GM12873 (cell line): ENCODE results near the gene MEGF6.

ENCODE experiments used
- TF ChIP-seq, protein P1 (sequence below): IDR thresholded peaks from 2 replicates; pipeline ENCODE4 v1.5.1; 2012; ENCODE audit warnings: low read depth, mild to moderate bottlenecking, moderate library complexity, low read length, control low read depth; ENCODE audit not compliant: insufficient read depth; ENCODE audit errors: missing control alignments

The MEGF6 gene

DNA sequence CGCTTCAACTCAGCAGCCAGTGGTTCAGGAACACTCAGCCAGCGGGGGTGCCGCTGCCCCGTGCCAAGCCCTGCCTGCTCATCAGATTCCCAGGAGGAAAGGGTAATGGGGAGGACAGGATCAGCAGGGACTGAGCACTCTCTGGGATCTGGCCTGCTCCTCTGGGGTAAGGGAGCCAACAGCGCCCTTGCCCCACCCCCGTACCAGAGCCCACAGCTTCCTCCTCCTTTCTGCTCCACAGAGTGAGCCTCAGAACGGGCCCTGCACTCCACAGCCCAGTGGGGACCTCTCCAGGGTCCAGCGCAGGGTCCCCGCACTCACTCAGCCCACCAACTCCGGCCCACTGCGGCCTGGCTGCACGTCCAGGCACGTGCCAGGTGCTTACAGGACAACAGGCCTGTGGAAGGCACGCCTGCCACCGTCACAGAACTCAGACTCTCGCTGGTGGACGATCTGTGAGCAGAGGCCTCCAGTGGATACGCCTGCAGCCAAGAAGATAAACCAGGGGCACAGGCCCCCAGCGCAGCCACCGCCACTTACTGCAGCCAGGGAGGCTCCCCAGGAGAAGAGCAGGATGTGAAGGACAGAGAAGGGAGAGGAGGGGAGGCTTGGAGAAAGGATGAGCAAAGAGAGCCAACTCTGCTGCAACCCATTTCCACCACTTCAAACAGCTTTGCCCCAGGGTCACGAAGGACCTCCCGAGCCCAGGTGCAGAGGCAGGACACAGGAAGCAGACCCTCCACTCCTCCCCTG is 2.1 kb downstream of the MEGF6 start:
- TF ChIP-seq, protein P1, sequence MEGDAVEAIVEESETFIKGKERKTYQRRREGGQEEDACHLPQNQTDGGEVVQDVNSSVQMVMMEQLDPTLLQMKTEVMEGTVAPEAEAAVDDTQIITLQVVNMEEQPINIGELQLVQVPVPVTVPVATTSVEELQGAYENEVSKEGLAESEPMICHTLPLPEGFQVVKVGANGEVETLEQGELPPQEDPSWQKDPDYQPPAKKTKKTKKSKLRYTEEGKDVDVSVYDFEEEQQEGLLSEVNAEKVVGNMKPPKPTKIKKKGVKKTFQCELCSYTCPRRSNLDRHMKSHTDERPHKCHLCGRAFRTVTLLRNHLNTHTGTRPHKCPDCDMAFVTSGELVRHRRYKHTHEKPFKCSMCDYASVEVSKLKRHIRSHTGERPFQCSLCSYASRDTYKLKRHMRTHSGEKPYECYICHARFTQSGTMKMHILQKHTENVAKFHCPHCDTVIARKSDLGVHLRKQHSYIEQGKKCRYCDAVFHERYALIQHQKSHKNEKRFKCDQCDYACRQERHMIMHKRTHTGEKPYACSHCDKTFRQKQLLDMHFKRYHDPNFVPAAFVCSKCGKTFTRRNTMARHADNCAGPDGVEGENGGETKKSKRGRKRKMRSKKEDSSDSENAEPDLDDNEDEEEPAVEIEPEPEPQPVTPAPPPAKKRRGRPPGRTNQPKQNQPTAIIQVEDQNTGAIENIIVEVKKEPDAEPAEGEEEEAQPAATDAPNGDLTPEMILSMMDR: no peak

DNA sequence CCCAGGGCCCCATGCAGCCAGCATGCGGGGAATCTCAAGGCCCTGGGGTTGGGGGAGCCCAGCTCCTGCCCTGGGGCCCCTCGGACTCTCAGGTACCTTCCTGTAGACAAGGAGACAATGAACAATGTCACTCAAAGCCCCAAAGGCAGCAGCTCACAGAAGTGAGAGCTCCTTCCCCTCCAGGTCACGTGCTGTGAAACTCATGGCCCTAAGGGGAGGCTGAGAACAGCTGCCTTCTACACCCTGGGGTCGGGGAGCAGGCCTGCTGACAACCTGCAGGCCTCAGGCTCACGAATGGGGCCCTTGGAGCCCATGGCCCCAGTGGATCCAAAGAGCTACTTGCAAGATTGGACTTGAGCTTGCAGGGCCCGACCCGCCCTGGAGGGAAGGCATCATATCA is 3.2 kb downstream of the MEGF6 start:
- TF ChIP-seq, protein P1: no peak

DNA sequence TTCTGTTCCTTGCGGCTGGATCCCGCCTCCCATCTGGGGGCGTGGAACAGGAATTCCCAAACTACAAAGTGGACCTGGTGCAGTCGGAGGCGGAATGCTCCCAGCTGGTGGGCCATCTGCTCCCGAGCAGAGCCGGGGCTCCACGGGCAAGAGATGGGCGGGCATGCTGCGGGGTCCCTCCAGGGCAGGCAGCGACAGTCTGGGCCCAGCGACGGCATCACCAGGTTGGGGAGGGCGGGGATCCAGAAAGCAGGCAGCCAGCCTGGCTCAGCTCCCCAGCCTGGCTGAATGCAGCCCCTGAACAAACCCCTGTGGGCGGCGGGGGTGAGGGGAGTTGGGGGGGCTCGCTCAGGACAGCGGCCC is 3.6 kb downstream of the MEGF6 start:
- TF ChIP-seq, protein P1: no peak

DNA sequence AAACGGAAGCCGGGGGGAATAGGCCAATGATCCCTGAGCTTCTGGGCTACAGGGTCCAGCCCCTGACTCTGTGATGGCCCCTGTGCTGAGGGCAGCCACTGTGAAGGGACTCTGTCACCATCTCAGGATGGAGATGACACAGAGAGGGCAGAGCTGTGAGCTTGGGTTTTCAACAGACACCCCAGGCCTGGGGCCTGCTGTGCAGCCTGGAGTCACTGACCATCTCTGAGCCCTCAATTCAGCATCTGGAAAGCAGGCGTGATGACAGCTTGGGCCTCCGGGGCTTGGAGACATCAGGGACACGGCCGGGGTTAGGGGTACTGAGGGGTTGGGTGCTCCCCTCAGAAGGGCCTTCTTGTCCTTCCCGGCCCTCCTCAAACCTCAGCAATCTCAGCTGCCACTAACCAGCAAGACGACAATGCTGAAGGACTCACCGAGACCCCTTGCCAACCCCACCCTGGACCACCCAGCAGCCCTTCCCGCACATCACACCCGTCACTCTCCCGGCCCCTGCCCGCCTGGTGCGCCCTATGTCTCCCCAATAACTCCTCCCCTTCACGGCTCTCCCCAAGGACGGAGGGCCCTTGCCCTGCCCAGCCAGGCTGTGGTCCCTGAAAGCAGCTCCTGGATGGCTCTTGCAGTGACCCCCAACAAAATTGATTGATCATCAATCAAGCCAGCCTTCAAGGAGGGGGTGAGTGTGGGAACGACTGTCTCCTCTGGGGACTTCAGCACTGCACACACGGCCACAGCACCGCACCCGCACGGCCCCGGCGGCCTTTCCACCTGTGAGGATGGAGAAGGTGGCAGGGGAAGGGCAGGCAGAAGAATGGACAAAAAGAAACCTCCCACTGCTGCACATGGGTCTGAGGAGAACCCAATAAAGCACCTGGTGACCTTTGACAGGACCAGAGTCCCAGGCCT is 4.3 kb downstream of the MEGF6 start:
- TF ChIP-seq, protein P1: no peak

DNA sequence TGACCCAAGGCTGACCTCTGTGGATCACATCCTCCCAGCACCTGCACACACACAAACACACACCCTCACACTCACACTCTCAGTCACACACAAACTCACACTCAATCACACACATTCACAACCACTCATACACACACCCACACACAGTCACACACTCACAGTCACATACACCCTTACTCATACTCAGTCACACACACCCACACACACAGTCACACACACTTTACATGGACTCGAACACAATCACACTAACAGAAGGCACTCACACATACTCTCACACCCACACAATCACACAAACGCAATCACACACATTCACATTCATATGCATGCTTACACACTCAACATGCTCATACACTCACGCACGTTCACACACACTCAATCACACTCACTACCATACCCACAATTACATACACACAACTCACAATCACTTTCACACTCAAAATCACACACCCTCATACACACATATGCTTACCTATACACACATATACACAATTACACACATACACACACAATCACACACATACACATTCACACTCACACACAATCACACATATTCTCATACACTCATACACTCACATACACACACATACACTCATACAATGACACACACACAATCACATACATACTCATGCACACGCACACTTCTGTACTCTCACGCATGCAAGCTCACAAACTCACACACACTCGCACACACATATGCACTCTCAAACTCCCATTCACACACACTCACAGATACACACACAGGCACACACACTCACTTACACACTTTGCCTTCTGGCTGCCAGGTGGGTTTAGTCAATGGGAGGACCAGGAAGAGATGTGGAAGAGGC is 6.1 kb downstream of the MEGF6 start:
- TF ChIP-seq, protein P1: no peak

DNA sequence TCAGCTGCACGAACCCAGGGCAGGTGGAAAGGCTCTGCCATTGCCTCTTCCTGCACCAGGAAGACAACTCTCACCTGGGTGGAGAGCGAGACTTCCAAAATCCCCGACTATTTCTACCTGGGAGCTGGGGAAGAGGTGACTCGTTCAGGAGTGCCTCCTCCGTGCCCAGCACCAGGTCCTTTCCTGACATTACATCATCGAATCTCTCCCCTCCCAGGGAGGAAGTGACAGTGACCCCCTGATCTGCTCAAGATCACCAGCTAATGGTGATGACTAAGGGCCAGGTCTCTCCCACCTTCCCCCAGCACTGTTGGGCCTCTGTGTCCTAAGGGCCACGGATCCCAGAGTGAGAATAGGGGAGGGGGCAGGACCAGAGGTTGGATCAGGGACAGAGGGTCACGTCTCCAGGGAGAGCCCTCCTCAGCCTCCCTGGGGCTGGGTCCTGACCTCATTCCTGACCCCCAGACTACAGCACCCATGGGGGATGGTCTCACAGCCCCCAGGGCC is 6.8 kb downstream of the MEGF6 start:
- TF ChIP-seq, protein P1: no peak
